Testis (tissue), 3 donors: ENCODE measurements around the gene NEFH. TPM values are rescaled to one million over a fixed set of nuclear protein-coding genes. Genes with fewer than 3 reads are reported as not detected.
A peak's percentile ranks its signal among the peaks of the same experiment; 100 is the strongest.

Experiments used
- DNase-seq: peaks from one replicate; pipeline ENCODE4 v3.0.0-alpha.2; 2019
- H3K27ac ChIP-seq, 2 donors: fragments of 200-600 bp; sonication (generic); one replicate each; pipeline ENCODE4 v1.5.1; 2019
- H3K27me3 ChIP-seq: fragments of 200-600 bp; sonication (generic); one replicate; pipeline ENCODE4 v1.5.1; 2019
- H3K36me3 ChIP-seq: fragments of 200-600 bp; sonication (generic); one replicate; pipeline ENCODE4 v1.5.1; 2017; ENCODE audit warnings: low read depth; ENCODE audit errors: missing control alignments
- H3K4me1 ChIP-seq: fragments of 200-600 bp; sonication (generic); one replicate; pipeline ENCODE4 v1.5.1; 2019
- H3K4me3 ChIP-seq, 2 donors: fragments of 200-600 bp; sonication (generic); one replicate each; pipeline ENCODE4 v1.5.1; 2017 to 2019
- H3K9me3 ChIP-seq: fragments of 200-600 bp; sonication (generic); one replicate; pipeline ENCODE4 v1.5.1; 2017
- CTCF ChIP-seq, 3 experiments: fragments of 450-650 bp in 2 of 3; fragments of 200-600 bp in 1 of 3; sonication (generic) in 1 of 3; IDR thresholded peaks; one replicate each; pipeline ENCODE4 v1.5.1; 2016 to 2019; ENCODE audit warnings: antibody characterized with exemption in 3 of 3, mild to moderate bottlenecking in 2 of 3, moderate library complexity in 1 of 3
- POLR2A ChIP-seq: fragments of 450-650 bp; IDR thresholded peaks from one replicate; pipeline ENCODE4 v1.6.1; 2017; ENCODE audit warnings: antibody characterized with exemption, mild to moderate bottlenecking, moderate library complexity
- WGBS, 2 donors: methylation state at CpG; one replicate each; pipeline ENCODE4 v1.1.5; 2018; 5-methylcytosine and 5-hydroxymethylcytosine counted together
- intact Hi-C: fragments of 100-400 bp; cut with DNase I; formaldehyde crosslinking; loops from one replicate; pipeline ENCODE4 v1.15.1; 2023; ENCODE audit warnings: low total_unique reads
- polyA plus RNA-seq: library from polyadenylated mRNA; stranded (reverse); fragments of 350-450 nt; fragmentation: Illumina TruSeq; extraction: RNeasy Lipid Tissue Mini Kit (QIAGEN cat#74804); gene quantifications from one replicate; pipeline ENCODE4 v1.2.3, GENCODE V29; 2014; ENCODE audit warnings: low read depth, low replicate concordance; ENCODE audit not compliant: insufficient read depth
- total RNA-seq, 2 donors: library from RNA; depleted of rRNA; stranded (reverse); fragments of >200 nt; gene quantifications; one replicate each; pipeline ENCODE4 v1.2.3, GENCODE V29; 2016

Gene NEFH
- total and polyA plus RNA-seq, 3 donors from 2014 or later: 12.0 to 18.6 (median 16.9) TPM

GRCh38 chr22:29454276-29454675, 25.7 kb upstream of the NEFH start:
- peak; percentile 79 for DNase-seq
- peak overlapping the region in 1 of 2 donors; percentile 50 for H3K27ac ChIP-seq
- 25% methylated on average over 8 of the region's 8 CpGs for WGBS, 2 donors
- TF ChIP-seq CTCF (IDR thresholded peaks at IDR 0.05): no peak
- no peak for TF ChIP-seq POLR2A
- no peak overlapping the region for H3K4me3 ChIP-seq
- no peaks in the 10 kb centered on the region for H3K9me3 ChIP-seq
- intact Hi-C loops: no loop called here
- H3K36me3 ChIP-seq: no peaks in the 10 kb centered on the region
- no peaks in the 10 kb centered on the region for H3K27me3 ChIP-seq
- peaks cover 15% of the 10 kb centered on the region for H3K4me1 ChIP-seq

GRCh38 chr22:29456211-29456671, 23.8 kb upstream of the NEFH start:
- H3K27ac ChIP-seq: peak overlapping the region; percentile 18 to 30
- intact Hi-C loops: no loop called here
- no peak for DNase-seq

GRCh38 chr22:29457730-29458129, 22.3 kb upstream of the NEFH start:
- peak; percentile 56 for DNase-seq
- Histone ChIP-seq H3K4me1 (peaks cover 15% of the 10 kb centered on the region), H3K27ac (no peak overlapping the region), H3K9me3 (no peaks in the 10 kb centered on the region), H3K27me3 (no peaks in the 10 kb centered on the region), H3K36me3 (no peaks in the 10 kb centered on the region), H3K4me3 (no peak overlapping the region)
- WGBS, 2 donors: 63 to 64% methylated on average over 4 of the region's 4 CpGs
- TF ChIP-seq POLR2A: no peak
- TF ChIP-seq CTCF (IDR thresholded peaks at IDR 0.05): no peak
- intact Hi-C loops: no loop called here

More at GRCh38 chr22:29456211-29456671, 23.8 kb upstream of the NEFH start:
- peaks cover 15% of the 10 kb centered on the region for H3K4me1 ChIP-seq
- H3K4me3 ChIP-seq: no peak overlapping the region
- TF ChIP-seq POLR2A (no peak), CTCF (IDR thresholded peaks at IDR 0.05) (no peak)
- no peaks in the 10 kb centered on the region for H3K36me3 ChIP-seq
- H3K9me3 ChIP-seq: no peaks in the 10 kb centered on the region
- WGBS, 2 donors: 59 to 67% methylated on average over 9 of the region's 9 CpGs
- H3K27me3 ChIP-seq: no peaks in the 10 kb centered on the region

GRCh38 chr22:29458551-29458950, 21.5 kb upstream of the NEFH start:
- no peak overlapping the region for H3K4me3 ChIP-seq
- DNase-seq: no peak
- H3K27ac ChIP-seq: no peak overlapping the region
- H3K27me3 ChIP-seq: no peaks in the 10 kb centered on the region
- TF ChIP-seq CTCF (IDR thresholded peaks at IDR 0.05): no peak
- no peak for TF ChIP-seq POLR2A
- H3K36me3 ChIP-seq: no peaks in the 10 kb centered on the region
- no peaks in the 10 kb centered on the region for H3K9me3 ChIP-seq
- intact Hi-C loops: no loop called here
- peaks cover 15% of the 10 kb centered on the region for H3K4me1 ChIP-seq

- H3K36me3 ChIP-seq: no peaks in the 10 kb centered on the region
- DNase-seq: no peak
- H3K27ac ChIP-seq: no peak overlapping the region
- H3K4me3 ChIP-seq: no peak overlapping the region
- H3K27me3 ChIP-seq: no peaks in the 10 kb centered on the region
- no peaks in the 10 kb centered on the region for H3K9me3 ChIP-seq
- peaks cover 4% of the 10 kb centered on the region for H3K4me1 ChIP-seq
- 78 to 100% methylated on average over 2 to 9 of the region's 9 CpGs for WGBS, 2 donors
- TF ChIP-seq POLR2A (no peak), CTCF (IDR thresholded peaks at IDR 0.05) (no peak)
- intact Hi-C loops: no loop called here
Observed at GRCh38 chr22:29459773-29460172, 20.2 kb upstream of the NEFH start.
